Trophoblast cell (in vitro differentiated cells and primary cell): ENCODE measurements around the gene CENPV.

Experiments
- DNase-seq, 2 donors: peaks; one replicate each; pipeline ENCODE4 v3.0.0-alpha.2; 2016
- H2AFZ ChIP-seq: 2 replicates; pipeline ENCODE4 v1.6.1; 2013; ENCODE audit warnings: low read length, moderate library complexity, mild to moderate bottlenecking; ENCODE audit not compliant: insufficient read depth, poor library complexity
- H2AK5ac ChIP-seq: 2 replicates; pipeline ENCODE4 v1.6.1; 2013; ENCODE audit warnings: mild to moderate bottlenecking, low read length
- H2BK120ac ChIP-seq: 2 replicates; pipeline ENCODE4 v1.6.1; 2013; ENCODE audit warnings: low read length, mild to moderate bottlenecking, moderate library complexity; ENCODE audit not compliant: insufficient read depth, poor library complexity
- H2BK12ac ChIP-seq: 2 replicates; pipeline ENCODE4 v1.6.1; 2013; ENCODE audit warnings: mild to moderate bottlenecking, low read length, moderate library complexity
- H2BK5ac ChIP-seq: 2 replicates; pipeline ENCODE4 v1.6.1; 2013; ENCODE audit warnings: low read length, low read depth, moderate library complexity, mild to moderate bottlenecking; ENCODE audit not compliant: poor library complexity
- H3K14ac ChIP-seq: 2 replicates; pipeline ENCODE4 v1.6.1; 2013; ENCODE audit warnings: mild to moderate bottlenecking, low read length
- H3K18ac ChIP-seq: 2 replicates; pipeline ENCODE4 v1.6.1; 2013; ENCODE audit warnings: mild to moderate bottlenecking, low read length
- H3K23ac ChIP-seq: 2 replicates; pipeline ENCODE4 v1.6.1; 2013; ENCODE audit warnings: low read length
- H3K27ac ChIP-seq: 2 replicates; pipeline ENCODE4 v1.5.1; 2013; ENCODE audit warnings: low read depth, mild to moderate bottlenecking, inconsistent platforms, low read length, moderate library complexity
- H3K27me3 ChIP-seq: 2 replicates; pipeline ENCODE4 v1.6.1; 2013; ENCODE audit warnings: inconsistent platforms, mild to moderate bottlenecking, low read length, moderate library complexity; ENCODE audit not compliant: insufficient read depth
- H3K36me3 ChIP-seq, 2 experiments: 1 replicate in 1 of 2; 2 replicates in 1 of 2; pipeline ENCODE4 v1.6.1; 2013; ENCODE audit warnings: low read length in 2 of 2, mild to moderate bottlenecking in 2 of 2, moderate library complexity in 1 of 2; ENCODE audit not compliant: insufficient read depth in 2 of 2, control insufficient read depth in 1 of 2
- H3K4ac ChIP-seq: 2 replicates; pipeline ENCODE4 v1.6.1; 2013; ENCODE audit warnings: low read depth, mild to moderate bottlenecking, low read length, moderate library complexity
- H3K4me1 ChIP-seq, 2 experiments: 1 replicate in 1 of 2; 2 replicates in 1 of 2; pipeline ENCODE4 v1.6.1; 2013; ENCODE audit warnings: low read length in 2 of 2, mild to moderate bottlenecking in 2 of 2, moderate library complexity in 1 of 2; ENCODE audit not compliant: insufficient read depth in 2 of 2, control insufficient read depth in 1 of 2
- H3K4me2 ChIP-seq: 2 replicates; pipeline ENCODE4 v1.6.1; 2013; ENCODE audit warnings: inconsistent platforms, mild to moderate bottlenecking, low read length, moderate library complexity
- H3K4me3 ChIP-seq: 2 replicates; pipeline ENCODE4 v1.5.1; 2013; ENCODE audit warnings: mild to moderate bottlenecking, low read depth, low read length, inconsistent platforms
- H3K79me1 ChIP-seq: one replicate; pipeline ENCODE4 v1.6.1; 2013; ENCODE audit warnings: low read length
- H3K79me2 ChIP-seq: 2 replicates; pipeline ENCODE4 v1.6.1; 2013; ENCODE audit warnings: low read length, mild to moderate bottlenecking; ENCODE audit not compliant: control insufficient read depth, insufficient read depth, poor library complexity
- H3K9ac ChIP-seq: 2 replicates; pipeline ENCODE4 v1.6.1; 2013; ENCODE audit warnings: mild to moderate bottlenecking, low read length
- H3K9me3 ChIP-seq: 2 replicates; pipeline ENCODE4 v1.6.1; 2013; ENCODE audit warnings: low read depth, mild to moderate bottlenecking, control low read depth, inconsistent platforms, low read length; ENCODE audit not compliant: insufficient read depth
- H4K12ac ChIP-seq: 2 replicates; pipeline ENCODE4 v1.6.1; 2013; ENCODE audit warnings: low read depth, mild to moderate bottlenecking, low read length, moderate library complexity
- H4K8ac ChIP-seq: 2 replicates; pipeline ENCODE4 v1.6.1; 2013; ENCODE audit warnings: low read depth, mild to moderate bottlenecking, low read length, moderate library complexity
- H4K91ac ChIP-seq: one replicate; pipeline ENCODE4 v1.6.1; 2013; ENCODE audit warnings: low read depth, mild to moderate bottlenecking, low read length, moderate library complexity
- WGBS: extraction: QIAGEN DNeasy Blood & Tissue Kit; methylation state at CpG from one replicate; pipeline ENCODE4 v1.1.7; 2013; ENCODE audit warnings: missing lambda C conversion rate; ENCODE audit not compliant: insufficient read length, insufficient coverage; ENCODE audit errors: extremely low coverage; 5-methylcytosine and 5-hydroxymethylcytosine counted together

The CENPV gene

GRCh38 chr17:16371742-16372141, 18.5 kb upstream of the CENPV start:
- Histone ChIP-seq H3K36me3 (no peaks in the 10 kb centered on the region), H3K27ac (no peak overlapping the region), H4K12ac (no peak overlapping the region), H3K18ac (no peak overlapping the region), H2BK5ac (no peak overlapping the region), H4K8ac (no peak overlapping the region), H3K14ac (no peak overlapping the region), H3K9me3 (no peaks in the 10 kb centered on the region), H2BK12ac (no peak overlapping the region), H2BK120ac (no peak overlapping the region), H3K4ac (no peak overlapping the region), H3K79me2 (no peaks in the 10 kb centered on the region), H2AFZ (no peak overlapping the region), H3K4me1 (no peaks in the 10 kb centered on the region), H2AK5ac (no peak overlapping the region), H3K27me3 (no peaks in the 10 kb centered on the region), H3K9ac (no peak overlapping the region), H3K79me1 (no peaks in the 10 kb centered on the region), H3K4me2 (no peak overlapping the region), H4K91ac (no peak overlapping the region), H3K4me3 (no peak overlapping the region), H3K23ac (no peak overlapping the region)
- DNase-seq, result no peak
- no CpG with 5 or more reads among the region's 5 CpGs for WGBS

DNA sequence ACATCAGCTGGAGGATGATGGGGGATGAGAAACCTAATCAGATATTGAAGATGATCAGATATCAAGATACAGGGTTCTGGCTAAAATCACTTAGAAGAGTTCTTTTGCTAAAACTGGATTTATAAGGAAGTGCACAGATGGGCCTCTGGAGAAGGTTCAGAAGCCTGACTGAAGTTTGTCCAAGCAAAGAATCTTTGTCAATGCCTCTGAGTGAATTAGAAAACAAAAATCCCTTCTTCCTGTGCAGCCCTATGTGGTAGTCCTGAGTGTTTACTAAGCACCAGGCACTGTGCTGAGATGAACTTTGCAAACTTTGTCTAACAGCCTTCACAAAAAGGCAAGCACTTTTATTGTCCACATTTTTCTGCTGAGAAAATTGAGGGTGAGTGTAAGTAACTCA, 11.4 kb upstream of the CENPV start:
- Histone ChIP-seq H3K27me3 (no peaks in the 10 kb centered on the region), H3K23ac (no peak overlapping the region), H2AK5ac (no peak overlapping the region), H3K9ac (no peak overlapping the region), H2AFZ (no peak overlapping the region), H3K36me3 (no peaks in the 10 kb centered on the region), H4K12ac (no peak overlapping the region), H3K4me1 (no peaks in the 10 kb centered on the region), H3K79me1 (no peaks in the 10 kb centered on the region), H3K4me2 (no peak overlapping the region), H3K9me3 (no peaks in the 10 kb centered on the region), H3K4ac (no peak overlapping the region), H2BK5ac (no peak overlapping the region), H3K79me2 (no peaks in the 10 kb centered on the region), H4K8ac (no peak overlapping the region), H4K91ac (no peak overlapping the region), H3K4me3 (no peak overlapping the region), H2BK120ac (no peak overlapping the region), H3K27ac (no peak overlapping the region), H3K18ac (no peak overlapping the region), H3K14ac (no peak overlapping the region), H2BK12ac (no peak overlapping the region)
- no peak for DNase-seq

DNA sequence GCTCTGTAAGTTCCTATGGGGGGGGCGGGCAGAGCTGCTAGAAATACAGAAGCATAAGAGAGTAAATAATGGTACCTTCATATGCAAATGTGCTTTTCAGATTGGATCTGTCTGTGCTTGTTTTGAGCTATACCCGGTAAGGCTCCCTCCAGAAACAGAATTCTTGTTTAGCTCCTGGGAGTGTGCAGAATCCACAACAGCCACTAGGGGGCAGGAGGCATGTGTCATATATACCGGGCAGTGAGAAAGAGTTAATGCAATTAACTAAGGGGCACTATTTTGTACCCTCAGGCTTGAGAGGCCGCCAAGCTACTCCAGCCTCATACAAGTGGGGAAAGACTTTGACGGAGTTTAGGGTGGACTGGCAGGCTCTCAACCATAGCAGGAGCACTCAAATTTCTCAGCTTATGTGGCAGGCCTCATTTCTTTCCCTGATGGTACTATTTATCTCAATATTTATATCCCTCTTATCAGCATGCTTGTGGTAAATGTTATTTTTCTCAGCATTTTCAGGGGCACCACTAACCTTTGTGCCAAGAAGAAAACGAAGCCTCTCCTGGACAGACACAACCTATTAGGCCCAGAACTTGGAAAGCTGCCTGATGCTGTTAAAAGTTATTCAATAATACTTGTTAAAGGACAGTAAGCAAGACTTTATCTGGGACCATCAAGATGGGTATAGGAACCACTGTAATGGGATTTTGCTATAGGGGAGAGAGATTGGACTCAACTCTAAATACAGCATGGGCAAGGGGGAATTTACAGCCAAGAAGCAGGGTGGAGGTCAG, 10.7 kb upstream of the CENPV start:
- no peak overlapping the region for H2AK5ac ChIP-seq
- no peak overlapping the region for H3K4me2 ChIP-seq
- H2BK120ac ChIP-seq, result no peak overlapping the region
- H3K36me3 ChIP-seq, result no peaks in the 10 kb centered on the region
- no peaks in the 10 kb centered on the region for H3K79me2 ChIP-seq
- H3K18ac ChIP-seq, result no peak overlapping the region
- no peaks in the 10 kb centered on the region for H3K27me3 ChIP-seq
- no peaks in the 10 kb centered on the region for H3K9me3 ChIP-seq
- no peak overlapping the region for H2BK12ac ChIP-seq
- H4K12ac ChIP-seq, result no peak overlapping the region
- no peaks in the 10 kb centered on the region for H3K4me1 ChIP-seq
- DNase-seq, result peak; percentile 63 to 87
- H4K8ac ChIP-seq, result no peak overlapping the region
- no peaks in the 10 kb centered on the region for H3K79me1 ChIP-seq
- H3K4ac ChIP-seq, result no peak overlapping the region
- H3K4me3 ChIP-seq, result no peak overlapping the region
- no peak overlapping the region for H2BK5ac ChIP-seq
- no peak overlapping the region for H4K91ac ChIP-seq
- no peak overlapping the region for H3K14ac ChIP-seq
- H3K27ac ChIP-seq, result no peak overlapping the region
- no peak overlapping the region for H2AFZ ChIP-seq
- no CpG with 5 or more reads among the region's 6 CpGs for WGBS
- H3K9ac ChIP-seq, result no peak overlapping the region
- H3K23ac ChIP-seq, result no peak overlapping the region

DNA sequence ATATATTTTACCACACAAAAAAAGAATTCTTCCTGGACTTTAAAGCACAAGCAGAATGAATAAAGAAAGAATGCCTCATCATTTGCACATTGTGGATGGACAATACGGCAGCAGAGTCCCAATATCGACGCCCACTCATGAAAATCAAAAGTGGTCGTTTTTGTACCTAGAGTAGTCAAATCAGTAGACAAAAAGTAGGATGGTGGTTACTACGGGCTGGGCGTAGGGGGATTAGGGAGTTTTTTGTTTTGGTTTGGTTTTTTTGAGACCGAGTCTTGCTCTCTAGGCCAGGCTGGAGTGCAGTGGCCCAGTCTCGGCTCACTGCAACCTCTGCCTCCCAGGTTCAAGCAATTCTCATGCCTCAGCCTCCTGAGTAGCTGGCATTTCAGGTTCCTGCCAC, 8.6 kb upstream of the CENPV start:
- no peak overlapping the region for H2BK5ac ChIP-seq
- no peak overlapping the region for H4K12ac ChIP-seq
- no peak overlapping the region for H3K23ac ChIP-seq
- no peak overlapping the region for H3K4ac ChIP-seq
- no peaks in the 10 kb centered on the region for H3K36me3 ChIP-seq
- H3K79me1 ChIP-seq, result no peaks in the 10 kb centered on the region
- no peak overlapping the region for H2BK12ac ChIP-seq
- H3K18ac ChIP-seq, result no peak overlapping the region
- H4K91ac ChIP-seq, result no peak overlapping the region
- DNase-seq, result no peak
- no peak overlapping the region for H2BK120ac ChIP-seq
- no peak overlapping the region for H2AFZ ChIP-seq
- H3K9me3 ChIP-seq, result no peaks in the 10 kb centered on the region
- no peak overlapping the region for H3K4me2 ChIP-seq
- no peaks in the 10 kb centered on the region for H3K4me1 ChIP-seq
- WGBS, result no CpG with 5 or more reads among the region's 8 CpGs
- no peak overlapping the region for H3K27ac ChIP-seq
- H3K14ac ChIP-seq, result no peak overlapping the region
- no peaks in the 10 kb centered on the region for H3K27me3 ChIP-seq
- no peak overlapping the region for H3K9ac ChIP-seq
- H3K79me2 ChIP-seq, result no peaks in the 10 kb centered on the region
- no peak overlapping the region for H4K8ac ChIP-seq
- no peak overlapping the region for H2AK5ac ChIP-seq
- H3K4me3 ChIP-seq, result no peak overlapping the region
